Measurements from ENCODE around the gene HKDC1. TPM values are rescaled to one million over a fixed set of nuclear protein-coding genes. Genes with fewer than 3 reads are reported as not detected.

Gene HKDC1
- total RNA-seq, 1 experiment from 2014 or later, result 0.52 TPM

DNA sequence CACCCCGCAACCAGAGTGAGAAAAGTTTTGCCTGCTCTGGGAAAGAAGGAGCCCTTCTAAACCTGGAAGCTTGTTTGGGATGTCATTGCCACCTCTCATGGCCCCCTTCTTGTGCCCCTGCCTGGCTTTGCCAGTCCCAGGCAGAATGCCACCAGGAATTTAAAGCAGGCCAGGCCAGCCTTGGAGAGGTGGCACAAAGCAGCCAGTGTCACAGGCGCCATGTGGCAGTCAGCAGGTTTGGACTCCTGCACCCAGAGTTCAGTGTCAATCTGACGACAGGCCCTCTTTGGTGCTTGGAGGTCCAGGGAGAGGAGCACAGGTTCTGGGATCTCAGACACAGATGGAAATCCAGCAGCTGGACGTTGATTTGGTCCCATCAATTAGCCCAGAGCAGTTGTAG lies 70.9 kb downstream of the HKDC1 start:
- Histone ChIP-seq H3K4me3 (ENCODE audit: low read depth, low read length, poor library complexity, severe bottlenecking) (no peak overlapping the region), H3K27ac (ENCODE audit: low read depth, low read length, poor library complexity, severe bottlenecking) (no peak overlapping the region), H3K9me3 (ENCODE audit: low read depth, low read length, poor library complexity, severe bottlenecking) (no peaks in the 10 kb centered on the region), H3K27me3 (replicated peaks; ENCODE audit: insufficient read depth, low read depth, low read length, poor library complexity) (no peaks in the 10 kb centered on the region), H3K36me3 (ENCODE audit: insufficient read depth, low read length, poor library complexity, severe bottlenecking) (no peaks in the 10 kb centered on the region), H3K4me1 (ENCODE audit: insufficient read depth, low read length, poor library complexity, severe bottlenecking) (no peaks in the 10 kb centered on the region)
- intact Hi-C loops (cut with micrococcal nuclease; ENCODE audit: unreplicated experiment), result no loop called here
- BruUV-seq (replicated peaks), result no TSS peak
- POLR2A ChIA-PET (ENCODE audit: low non-redundant PET), result no interaction called here
- CTCF ChIA-PET, result no interaction called here
- no peak for TF ChIP-seq CTCF (conservative IDR thresholded peaks at IDR 0.05; ENCODE audit: low read depth, low read length)
- no peak for TF ChIP-seq EZH2 (IDR thresholded peaks at IDR 0.05; ENCODE audit: borderline replicate concordance, low read depth, low read length, poor library complexity, severe bottlenecking)
- no peak for DNase-seq (ENCODE audit: low spot score)

DNA sequence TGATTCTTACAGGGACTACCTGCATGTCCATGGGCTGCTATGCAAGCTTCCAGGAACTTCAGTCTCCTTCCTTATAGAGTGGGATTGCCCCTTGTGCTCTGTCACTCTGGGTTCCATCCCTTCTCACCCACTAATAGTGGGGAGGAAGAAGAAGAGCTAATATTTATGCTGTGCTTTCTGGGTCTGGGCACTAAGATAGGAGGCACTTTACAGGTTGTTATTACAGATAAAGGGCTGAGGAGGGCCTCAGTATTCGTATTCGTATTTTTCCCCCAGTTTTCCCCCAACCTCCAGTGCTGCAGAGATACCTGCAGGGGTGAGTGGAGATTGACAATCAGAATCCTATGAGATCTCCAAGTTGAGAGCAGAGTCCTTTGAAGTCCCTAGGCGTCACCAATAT lies 72.3 kb downstream of the HKDC1 start:
- no peak overlapping the region for H3K27ac ChIP-seq (ENCODE audit: low read depth, low read length, poor library complexity, severe bottlenecking)
- ChIA-PET CTCF (no interaction called here), POLR2A (ENCODE audit: low non-redundant PET) (no interaction called here)
- no peaks in the 10 kb centered on the region for H3K9me3 ChIP-seq (ENCODE audit: low read depth, low read length, poor library complexity, severe bottlenecking)
- DNase-seq (ENCODE audit: low spot score), result no peak
- intact Hi-C loops (cut with micrococcal nuclease; ENCODE audit: unreplicated experiment), result no loop called here
- BruUV-seq (replicated peaks), result no TSS peak
- H3K36me3 ChIP-seq (ENCODE audit: insufficient read depth, low read length, poor library complexity, severe bottlenecking), result no peaks in the 10 kb centered on the region
- TF ChIP-seq CTCF (conservative IDR thresholded peaks at IDR 0.05; ENCODE audit: low read depth, low read length) (no peak), EZH2 (IDR thresholded peaks at IDR 0.05; ENCODE audit: borderline replicate concordance, low read depth, low read length, poor library complexity, severe bottlenecking) (no peak)
- H3K27me3 ChIP-seq (replicated peaks; ENCODE audit: insufficient read depth, low read depth, low read length, poor library complexity), result no peaks in the 10 kb centered on the region
- no peak overlapping the region for H3K4me3 ChIP-seq (ENCODE audit: low read depth, low read length, poor library complexity, severe bottlenecking)
- H3K4me1 ChIP-seq (ENCODE audit: insufficient read depth, low read length, poor library complexity, severe bottlenecking), result no peaks in the 10 kb centered on the region

- ChIA-PET POLR2A (ENCODE audit: low non-redundant PET) (no interaction called here), CTCF (no interaction called here)
- TF ChIP-seq CTCF (conservative IDR thresholded peaks at IDR 0.05; ENCODE audit: low read depth, low read length) (no peak), EZH2 (IDR thresholded peaks at IDR 0.05; ENCODE audit: borderline replicate concordance, low read depth, low read length, poor library complexity, severe bottlenecking) (no peak)
- intact Hi-C loops (cut with micrococcal nuclease; ENCODE audit: unreplicated experiment), result no loop called here
- H3K27ac ChIP-seq (ENCODE audit: low read depth, low read length, poor library complexity, severe bottlenecking), result no peak overlapping the region
- H3K9me3 ChIP-seq (ENCODE audit: low read depth, low read length, poor library complexity, severe bottlenecking), result no peaks in the 10 kb centered on the region
- no peaks in the 10 kb centered on the region for H3K4me1 ChIP-seq (ENCODE audit: insufficient read depth, low read length, poor library complexity, severe bottlenecking)
- no peak overlapping the region for H3K4me3 ChIP-seq (ENCODE audit: low read depth, low read length, poor library complexity, severe bottlenecking)
- BruUV-seq (replicated peaks), result no TSS peak
- H3K27me3 ChIP-seq (replicated peaks; ENCODE audit: insufficient read depth, low read depth, low read length, poor library complexity), result no peaks in the 10 kb centered on the region
- H3K36me3 ChIP-seq (ENCODE audit: insufficient read depth, low read length, poor library complexity, severe bottlenecking), result no peaks in the 10 kb centered on the region
- no peak for DNase-seq (ENCODE audit: low spot score)
Measured at GRCh38 chr10:69295027-69295636, 75.0 kb downstream of the HKDC1 start.
